ENCODE data around the gene METTL1. TPM values are rescaled to one million over a fixed set of nuclear protein-coding genes. Genes with fewer than 3 reads are reported as not detected.

METTL1 gene
- total RNA-seq, 4 donors from 2014 or later, result 6.5 to 17.7 (median 10.1) TPM

GRCh38 chr12:57758552-57759359, 13.1 kb downstream of the METTL1 start:
- 87 to 91% methylated on average over 22 to 23 of the region's 25 CpGs for WGBS, 2 donors
- Histone ChIP-seq H3K27me3 (peaks cover 0 to 13% of the 10 kb centered on the region in 2 donors), H3K9me3 (no peaks in the 10 kb centered on the region), H3K4me3 (no peak overlapping the region), H3K27ac (no peak overlapping the region), H3K4me1 (peaks cover 0 to 25% (median 13%) of the 10 kb centered on the region in 4 donors), H3K36me3 (peaks cover 0 to 32% (median 6%) of the 10 kb centered on the region in 3 donors)
- TF ChIP-seq EP300 (IDR thresholded peaks at IDR 0.05), result no peak
- no peak for DNase-seq (ENCODE audit: low spot score in 2 of 2)

GRCh38 chr12:57757771-57758170, 14.1 kb downstream of the METTL1 start:
- TF ChIP-seq CTCF (IDR thresholded peaks at IDR 0.05) (no peak), EP300 (IDR thresholded peaks at IDR 0.05) (no peak), POLR2A (IDR thresholded peaks at IDR 0.05) (no peak)
- Histone ChIP-seq H3K9me3 (no peaks in the 10 kb centered on the region), H3K27ac (no peak overlapping the region), H3K27me3 (peaks cover 0 to 3% of the 10 kb centered on the region in 2 donors), H3K4me1 (peaks cover 0 to 34% (median 13%) of the 10 kb centered on the region in 4 donors), H3K4me3 (no peak overlapping the region), H3K36me3 (peaks cover 0 to 32% (median 6%) of the 10 kb centered on the region in 3 donors)
- WGBS, 2 donors, result 88 to 89% methylated on average over 4 of the region's 4 CpGs
- DNase-seq (ENCODE audit: low spot score in 2 of 2), result no peak

- Histone ChIP-seq H3K4me1 (peaks cover 0 to 36% (median 13%) of the 10 kb centered on the region in 4 donors), H3K9me3 (no peaks in the 10 kb centered on the region), H3K27ac (peak overlapping the region in 2 of 4 donors; percentile 58 to 86), H3K36me3 (peaks cover 0 to 32% (median 6%) of the 10 kb centered on the region in 3 donors), H3K27me3 (no peaks in the 10 kb centered on the region), H3K4me3 (peak overlapping the region; percentile 57 to 90 (median 70))
- TF ChIP-seq CTCF (IDR thresholded peaks at IDR 0.05), result peak; percentile 37 to 59 (median 46)
- no peak for TF ChIP-seq EP300 (IDR thresholded peaks at IDR 0.05)
- DNase-seq (ENCODE audit: low spot score in 2 of 2), result no peak
- 46 to 47% methylated on average over 22 of the region's 22 CpGs for WGBS, 2 donors
Observed at GRCh38 chr12:57756406-57757341, 15.2 kb downstream of the METTL1 start.

GRCh38 chr12:57755454-57756372, 16.2 kb downstream of the METTL1 start:
- no peak for TF ChIP-seq POLR2A (IDR thresholded peaks at IDR 0.05)
- no peak for TF ChIP-seq EP300 (IDR thresholded peaks at IDR 0.05)
- no peak for TF ChIP-seq CTCF (IDR thresholded peaks at IDR 0.05)
- H3K27ac ChIP-seq, result peak overlapping the region; percentile 37 to 86 (median 70)
- H3K9me3 ChIP-seq, result no peaks in the 10 kb centered on the region
- no peak for DNase-seq (ENCODE audit: low spot score in 2 of 2)
- 3 to 16% methylated on average over 4 to 52 of the region's 76 CpGs for WGBS, 2 donors
- H3K27me3 ChIP-seq, result no peaks in the 10 kb centered on the region
- H3K4me3 ChIP-seq, result peak overlapping the region; percentile 57 to 90 (median 70)
- H3K36me3 ChIP-seq, result peaks cover 0 to 30% (median 6%) of the 10 kb centered on the region in 3 donors
- H3K4me1 ChIP-seq, result peaks cover 0 to 45% (median 20%) of the 10 kb centered on the region in 4 donors

GRCh38 chr12:57755194-57755453, 16.8 kb downstream of the METTL1 start:
- peak overlapping the region; percentile 37 to 86 (median 70) for H3K27ac ChIP-seq
- WGBS, 2 donors, result no CpG with 5 or more reads among the region's 34 CpGs
- H3K27me3 ChIP-seq, result no peaks in the 10 kb centered on the region
- H3K4me1 ChIP-seq, result peaks cover 0 to 51% (median 20%) of the 10 kb centered on the region in 4 donors
- TF ChIP-seq POLR2A (IDR thresholded peaks at IDR 0.05), result no peak
- TF ChIP-seq CTCF (IDR thresholded peaks at IDR 0.05), result no peak
- TF ChIP-seq EP300 (IDR thresholded peaks at IDR 0.05), result no peak
- no peaks in the 10 kb centered on the region for H3K9me3 ChIP-seq
- peak overlapping the region; percentile 57 to 90 (median 70) for H3K4me3 ChIP-seq
- peaks cover 0 to 36% (median 6%) of the 10 kb centered on the region in 3 donors for H3K36me3 ChIP-seq
- DNase-seq (ENCODE audit: low spot score in 2 of 2), result no peak

All from tibial nerve (tissue), 4 donors.